Lower lobe of right lung (tissue), 2 donors: ENCODE measurements around the gene OR5H1. TPM values are rescaled to one million over a fixed set of nuclear protein-coding genes. Genes with fewer than 3 reads are reported as not detected.

Source experiments
- ATAC-seq, 2 donors: fragments of 200-7000 bp; cut with Tn5 transposase; one replicate each; pipeline ENCODE4 v1.9.1; 2020 to 2022; ENCODE audit warnings: mild to moderate bottlenecking in 2 of 2, moderate library complexity in 2 of 2
- DNase-seq: peaks from one replicate; pipeline ENCODE4 v3.0.0-alpha.2; 2020
- H3K27ac ChIP-seq: fragments of 200-600 bp; one replicate; pipeline ENCODE4 v1.8.0; 2022
- H3K27me3 ChIP-seq: fragments of 200-600 bp; one replicate; pipeline ENCODE4 v1.8.0; 2022; ENCODE audit warnings: low read depth
- H3K36me3 ChIP-seq: fragments of 200-600 bp; one replicate; pipeline ENCODE4 v1.8.0; 2022; ENCODE audit warnings: mild to moderate bottlenecking
- H3K4me1 ChIP-seq: fragments of 200-600 bp; one replicate; pipeline ENCODE4 v1.8.0; 2022
- H3K4me3 ChIP-seq: fragments of 200-600 bp; one replicate; pipeline ENCODE4 v1.8.0; 2022; ENCODE audit warnings: mild to moderate bottlenecking
- H3K9me3 ChIP-seq: fragments of 200-600 bp; one replicate; pipeline ENCODE4 v1.8.0; 2022
- intact Hi-C: fragments of 100-400 bp; cut with DNase I; formaldehyde crosslinking; loops from one replicate; pipeline ENCODE4 v1.11.0; 2022
- total RNA-seq: library from RNA; stranded (reverse); fragmentation: NEBNext Ultra II Directional; extraction: Animal tissue kit (Norgen Biotek cat#: 25700); gene quantifications from one replicate; pipeline ENCODE4 v1.2.1, GENCODE V29; 2021
- TF ChIP-seq, protein P1 (sequence below): fragments of 200-600 bp; IDR thresholded peaks from one replicate; pipeline ENCODE4 v1.8.0; 2022; ENCODE audit warnings: antibody characterized with exemption, mild to moderate bottlenecking
- donor health status: DM: no; HTN: yes; CAD: no; lungs with severe emphysema.

OR5H1 gene
- total RNA-seq, 1 donor from 2014 or later, result not detected

DNA sequence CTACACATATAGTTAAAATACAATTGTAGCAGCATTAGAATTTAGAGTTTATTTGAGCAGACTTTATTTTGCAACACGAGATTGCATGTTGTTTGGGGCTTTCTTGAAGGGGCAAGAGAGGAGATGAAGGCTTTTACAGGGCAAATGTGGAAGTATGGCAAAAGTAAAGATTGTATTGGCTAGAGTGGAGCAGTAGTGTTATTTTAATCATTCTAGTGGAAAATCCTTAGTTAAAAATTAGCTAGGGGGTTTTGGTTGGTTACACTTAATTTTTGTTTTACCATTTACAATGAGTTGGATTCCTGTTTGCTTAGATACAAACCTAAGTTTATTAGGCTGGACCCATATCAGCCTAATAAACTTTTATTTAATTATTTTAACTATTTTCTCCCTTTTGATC is 40.5 kb downstream of the OR5H1 start:
- intact Hi-C loops, result no loop called here
- TF ChIP-seq, protein P1, sequence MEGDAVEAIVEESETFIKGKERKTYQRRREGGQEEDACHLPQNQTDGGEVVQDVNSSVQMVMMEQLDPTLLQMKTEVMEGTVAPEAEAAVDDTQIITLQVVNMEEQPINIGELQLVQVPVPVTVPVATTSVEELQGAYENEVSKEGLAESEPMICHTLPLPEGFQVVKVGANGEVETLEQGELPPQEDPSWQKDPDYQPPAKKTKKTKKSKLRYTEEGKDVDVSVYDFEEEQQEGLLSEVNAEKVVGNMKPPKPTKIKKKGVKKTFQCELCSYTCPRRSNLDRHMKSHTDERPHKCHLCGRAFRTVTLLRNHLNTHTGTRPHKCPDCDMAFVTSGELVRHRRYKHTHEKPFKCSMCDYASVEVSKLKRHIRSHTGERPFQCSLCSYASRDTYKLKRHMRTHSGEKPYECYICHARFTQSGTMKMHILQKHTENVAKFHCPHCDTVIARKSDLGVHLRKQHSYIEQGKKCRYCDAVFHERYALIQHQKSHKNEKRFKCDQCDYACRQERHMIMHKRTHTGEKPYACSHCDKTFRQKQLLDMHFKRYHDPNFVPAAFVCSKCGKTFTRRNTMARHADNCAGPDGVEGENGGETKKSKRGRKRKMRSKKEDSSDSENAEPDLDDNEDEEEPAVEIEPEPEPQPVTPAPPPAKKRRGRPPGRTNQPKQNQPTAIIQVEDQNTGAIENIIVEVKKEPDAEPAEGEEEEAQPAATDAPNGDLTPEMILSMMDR, result no peak
- no peaks in the 10 kb centered on the region for H3K36me3 ChIP-seq
- DNase-seq, result no peak
- no peaks in the 10 kb centered on the region for H3K4me1 ChIP-seq
- H3K27me3 ChIP-seq, result no peaks in the 10 kb centered on the region
- H3K27ac ChIP-seq, result no peak overlapping the region
- no peak overlapping the region for H3K4me3 ChIP-seq
- ATAC-seq, result no peak
- H3K9me3 ChIP-seq, result no peaks in the 10 kb centered on the region

DNA sequence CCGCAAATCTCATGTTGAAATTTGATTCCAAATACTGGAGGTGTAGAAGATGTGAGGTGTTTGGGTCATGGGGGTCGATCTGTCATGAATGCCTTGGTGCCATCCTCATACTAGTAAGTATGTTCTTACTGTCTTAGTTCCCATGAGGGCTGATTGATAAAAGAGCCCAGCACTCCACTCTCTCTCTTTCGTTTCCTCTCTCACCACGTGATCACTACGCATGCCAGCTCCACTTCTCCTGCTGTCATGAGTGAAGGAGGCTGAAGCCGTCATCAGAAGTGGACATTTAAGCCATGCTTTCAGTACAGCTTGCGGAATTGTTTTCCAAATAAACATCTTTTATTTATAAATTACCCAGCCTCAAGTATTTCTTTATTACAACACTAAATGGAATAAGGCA is 42.1 kb downstream of the OR5H1 start:
- H3K9me3 ChIP-seq, result no peaks in the 10 kb centered on the region
- TF ChIP-seq, protein P1, result no peak
- intact Hi-C loops, result no loop called here

GRCh38 chr3:98180319-98180890 is 49.9 kb downstream of the OR5H1 start:
- Histone ChIP-seq H3K27me3 (no peaks in the 10 kb centered on the region), H3K4me3 (no peak overlapping the region), H3K27ac (no peak overlapping the region), H3K9me3 (no peaks in the 10 kb centered on the region), H3K36me3 (no peaks in the 10 kb centered on the region), H3K4me1 (no peaks in the 10 kb centered on the region)
- no peak for DNase-seq
- TF ChIP-seq, protein P1, result no peak
- intact Hi-C loops, result no loop called here
- no peak for ATAC-seq

More for the DNA sequence above, 42.1 kb downstream of the OR5H1 start:
- no peak for ATAC-seq
- DNase-seq, result no peak
- Histone ChIP-seq H3K4me1 (no peaks in the 10 kb centered on the region), H3K4me3 (no peak overlapping the region), H3K27me3 (no peaks in the 10 kb centered on the region), H3K36me3 (no peaks in the 10 kb centered on the region), H3K27ac (no peak overlapping the region)

- ATAC-seq (no peak), DNase-seq (no peak)
- TF ChIP-seq, protein P1, result no peak
- no peaks in the 10 kb centered on the region for H3K27me3 ChIP-seq
- intact Hi-C loops, result no loop called here
- no peaks in the 10 kb centered on the region for H3K9me3 ChIP-seq
- H3K27ac ChIP-seq, result no peak overlapping the region
- no peaks in the 10 kb centered on the region for H3K36me3 ChIP-seq
- no peak overlapping the region for H3K4me3 ChIP-seq
- no peaks in the 10 kb centered on the region for H3K4me1 ChIP-seq
Measured at GRCh38 chr3:98182196-98182595, 51.7 kb downstream of the OR5H1 start.

DNA sequence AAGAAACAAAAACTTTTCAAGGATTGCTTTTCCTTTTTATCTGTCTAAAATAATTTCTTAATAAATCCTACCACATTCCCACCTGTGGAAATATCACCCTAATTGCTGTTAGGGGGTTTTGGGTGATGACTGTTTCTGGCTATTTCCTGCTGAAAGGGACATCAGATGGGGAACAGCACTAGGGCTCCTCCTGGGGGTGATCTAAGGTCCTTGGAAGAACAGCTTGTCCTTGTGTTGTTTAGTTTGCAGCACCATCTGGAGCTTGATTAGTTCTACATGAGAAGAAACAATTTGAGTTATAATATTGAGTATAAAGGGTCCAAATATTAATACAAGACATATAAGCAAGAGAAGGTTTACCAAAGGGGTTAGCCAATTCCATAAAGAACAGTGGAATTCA is 54.7 kb downstream of the OR5H1 start:
- DNase-seq (no peak), ATAC-seq (no peak)
- TF ChIP-seq, protein P1, result no peak
- H3K4me1 ChIP-seq, result no peaks in the 10 kb centered on the region
- H3K36me3 ChIP-seq, result no peaks in the 10 kb centered on the region
- H3K27ac ChIP-seq, result no peak overlapping the region
- H3K4me3 ChIP-seq, result no peak overlapping the region
- intact Hi-C loops, result no loop called here
- H3K27me3 ChIP-seq, result no peaks in the 10 kb centered on the region
- H3K9me3 ChIP-seq, result no peaks in the 10 kb centered on the region

Other genes starting within 250 kb of the OR5H1 start
- gene RIOX2, start 158.3 kb upstream of the OR5H1 start, total RNA-seq, result 20.5 TPM
- not detected for gene GABRR3, start 95.4 kb upstream of the OR5H1 start, total RNA-seq
- gene OR5AC2, start 43.5 kb upstream of the OR5H1 start, total RNA-seq, result not detected
- gene OR5H14, start 16.8 kb downstream of the OR5H1 start, total RNA-seq, result not detected
- not detected for gene OR5H15, start 36.0 kb downstream of the OR5H1 start, total RNA-seq
- not detected for gene OR5H6, start 133.5 kb downstream of the OR5H1 start, total RNA-seq
- gene OR5H2, start 151.8 kb downstream of the OR5H1 start, total RNA-seq, result not detected
- not detected for gene OR5K4, start 223.1 kb downstream of the OR5H1 start, total RNA-seq